Measurements from ENCODE around the gene EDIL3.

EDIL3 gene

GRCh38 chr5:84260939-84261338 lies 123.7 kb downstream of the EDIL3 start:
- Histone ChIP-seq H3K4me3 (ENCODE audit: low read depth, low read length) (no peak overlapping the region), H3K27ac (no peak overlapping the region), H3K27me3 (ENCODE audit: insufficient read depth, low read depth, severe bottlenecking) (no peaks in the 10 kb centered on the region), H3K9me3 (ENCODE audit: severe bottlenecking) (no peaks in the 10 kb centered on the region), H3K36me3 (no peaks in the 10 kb centered on the region)
- DNase-seq = no peak
- TF ChIP-seq CTCF (IDR thresholded peaks at IDR 0.05; ENCODE audit: low read depth, low read length) = no peak

- Histone ChIP-seq H3K9me3 (ENCODE audit: severe bottlenecking) (no peaks in the 10 kb centered on the region), H3K27me3 (ENCODE audit: insufficient read depth, low read depth, severe bottlenecking) (no peaks in the 10 kb centered on the region), H3K36me3 (no peaks in the 10 kb centered on the region), H3K4me3 (ENCODE audit: low read depth, low read length) (no peak overlapping the region), H3K27ac (no peak overlapping the region)
- DNase-seq = no peak
- TF ChIP-seq CTCF (IDR thresholded peaks at IDR 0.05; ENCODE audit: low read depth, low read length) = no peak
Measured at GRCh38 chr5:84260140-84260539, 124.5 kb downstream of the EDIL3 start.

- Histone ChIP-seq H3K36me3 (no peaks in the 10 kb centered on the region; the same call in 1 of the 2 replicates), H3K4me3 (ENCODE audit: low read depth, low read length) (no peak overlapping the region), H3K27ac (no peak overlapping the region), H3K9me3 (ENCODE audit: severe bottlenecking) (no peaks in the 10 kb centered on the region), H3K27me3 (ENCODE audit: insufficient read depth, low read depth, severe bottlenecking) (no peaks in the 10 kb centered on the region)
- no peak for TF ChIP-seq CTCF (IDR thresholded peaks at IDR 0.05; ENCODE audit: low read depth, low read length)
- no peak for DNase-seq
Measured at GRCh38 chr5:84259283-84260045, 125.2 kb downstream of the EDIL3 start.

- TF ChIP-seq CTCF (IDR thresholded peaks at IDR 0.05; ENCODE audit: low read depth, low read length) = no peak
- Histone ChIP-seq H3K9me3 (ENCODE audit: severe bottlenecking) (no peaks in the 10 kb centered on the region), H3K4me3 (ENCODE audit: low read depth, low read length) (no peak overlapping the region), H3K27me3 (ENCODE audit: insufficient read depth, low read depth, severe bottlenecking) (no peaks in the 10 kb centered on the region), H3K36me3 (no peaks in the 10 kb centered on the region; the same call in 1 of the 2 replicates), H3K27ac (no peak overlapping the region)
- DNase-seq = no peak
Measured at GRCh38 chr5:84257061-84257460, 127.6 kb downstream of the EDIL3 start.

- DNase-seq = no peak
- Histone ChIP-seq H3K36me3 (no peaks in the 10 kb centered on the region; the same call in 1 of the 2 replicates), H3K9me3 (ENCODE audit: severe bottlenecking) (no peaks in the 10 kb centered on the region), H3K4me3 (ENCODE audit: low read depth, low read length) (no peak overlapping the region), H3K27ac (no peak overlapping the region), H3K27me3 (ENCODE audit: insufficient read depth, low read depth, severe bottlenecking) (no peaks in the 10 kb centered on the region)
- TF ChIP-seq CTCF (IDR thresholded peaks at IDR 0.05; ENCODE audit: low read depth, low read length) = peak; percentile 22; the same call in 1 of the 2 replicates
Measured at GRCh38 chr5:84255315-84255714, 129.4 kb downstream of the EDIL3 start.

- no peak overlapping the region for H3K4me3 ChIP-seq (ENCODE audit: low read depth, low read length)
- H3K27me3 ChIP-seq (ENCODE audit: insufficient read depth, low read depth, severe bottlenecking) = no peaks in the 10 kb centered on the region
- DNase-seq = no peak
- no peak overlapping the region for H3K27ac ChIP-seq
- no peak for TF ChIP-seq CTCF (IDR thresholded peaks at IDR 0.05; ENCODE audit: low read depth, low read length)
- no peaks in the 10 kb centered on the region; the same call in 1 of the 2 replicates for H3K36me3 ChIP-seq
- no peaks in the 10 kb centered on the region for H3K9me3 ChIP-seq (ENCODE audit: severe bottlenecking)
Measured at GRCh38 chr5:84253946-84254345, 130.7 kb downstream of the EDIL3 start.

Measured in WERI-Rb-1 (cell line).